SH-SY5Y (cell line): ENCODE data around the gene RDH16.

Experiments used
- GATA2 ChIP-seq: IDR thresholded peaks from 2 replicates; pipeline ENCODE4 v1.6.1; 2011; ENCODE audit warnings: mild to moderate bottlenecking, low read depth, low read length
- GATA3 ChIP-seq: IDR thresholded peaks from 2 replicates; pipeline ENCODE4 v1.6.1; 2011; ENCODE audit warnings: low read depth, mild to moderate bottlenecking, low read length, moderate library complexity

- TF ChIP-seq GATA2 (no peak), GATA3 (no peak)
These were observed 48.8 kb upstream of the RDH16 start, which contains the start of gene ZBTB39 for GRCh38 chr12:57005980-57006808.
